ENCODE data around the gene SCN8A.
A peak's percentile ranks its signal among the peaks of the same experiment; 100 is the strongest.
"Not testable (repeated sequence)": the region's sequence is repeated elsewhere in the genome, so short reads cannot be mapped to it uniquely, and the experiment has no call there.

The SCN8A gene

DNA sequence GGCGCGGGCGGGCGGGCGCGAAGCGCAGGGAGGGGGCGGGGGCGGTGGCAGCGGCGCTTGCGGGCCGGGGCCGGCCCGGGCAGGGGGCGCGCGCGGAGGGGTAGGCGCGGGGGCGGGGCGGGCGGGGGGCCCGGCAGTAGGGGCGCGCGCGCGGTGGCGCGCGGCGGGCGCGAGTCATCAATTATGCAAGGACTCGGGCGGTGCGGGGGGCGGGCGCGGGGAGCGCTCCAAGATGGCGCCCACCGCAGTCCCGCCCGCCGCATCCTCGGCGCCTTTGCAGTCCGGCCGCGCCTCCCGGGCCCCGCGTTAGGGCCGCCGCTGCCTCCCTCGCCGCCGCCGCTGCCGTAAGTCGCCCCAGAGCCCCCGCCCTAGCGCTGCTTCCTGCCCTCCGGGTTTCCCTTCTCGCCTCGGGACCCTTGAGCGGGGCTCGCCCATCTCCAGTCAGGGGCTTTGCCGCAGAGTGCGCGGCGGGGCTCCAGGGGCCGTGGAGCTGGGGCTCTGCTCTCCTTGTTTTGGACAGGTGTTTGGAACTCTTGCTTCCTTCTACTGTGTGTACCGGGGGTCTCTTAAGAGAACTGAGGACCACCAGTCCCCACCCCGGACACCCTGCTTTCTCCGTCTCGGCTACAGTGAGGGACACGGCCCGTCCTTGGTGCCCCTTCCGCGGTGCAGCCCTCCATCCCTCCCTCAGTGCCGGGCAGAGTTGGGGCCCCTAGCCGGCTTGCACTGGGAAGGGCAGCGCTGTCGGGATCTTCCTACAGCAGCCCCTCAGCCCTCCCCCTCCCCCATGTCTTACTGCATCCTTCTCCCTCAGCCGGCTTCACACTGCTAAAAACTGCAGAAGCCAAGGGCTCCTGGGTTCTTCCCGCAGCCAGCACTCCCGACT lies at the start of gene SCN8A:
TSS of gene SCN8A (plus strand) at position 218 of the 886 bp plus-strand sequence. CDS start 71,585 bp downstream, outside the sequence.
- DNase-seq, result no peak

DNA sequence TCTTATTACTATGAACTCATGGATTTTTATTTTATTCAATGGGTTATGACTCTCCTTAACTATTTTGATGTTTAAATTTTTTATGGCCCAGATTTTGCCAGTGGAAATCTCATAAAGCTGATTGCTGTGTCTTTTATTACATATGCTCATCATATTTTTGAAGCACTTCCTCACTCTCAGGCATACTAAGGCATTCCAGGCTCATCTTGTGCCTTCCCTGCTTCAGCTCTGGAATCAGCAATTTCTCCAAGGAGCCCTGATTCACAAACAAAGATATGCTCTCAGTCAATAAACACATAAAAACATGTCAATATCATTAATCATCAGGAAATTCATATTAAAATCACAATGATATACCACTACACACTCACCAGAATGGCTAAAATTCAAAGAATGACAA lies 44.9 kb upstream of the SCN8A start:
- DNase-seq, result no peak

- DNase-seq, result no peak
Observed at GRCh38 chr12:51547606-51548005, 43.4 kb upstream of the SCN8A start.

GRCh38 chr12:51548241-51548640 lies 42.8 kb upstream of the SCN8A start:
- no peak for DNase-seq

DNA sequence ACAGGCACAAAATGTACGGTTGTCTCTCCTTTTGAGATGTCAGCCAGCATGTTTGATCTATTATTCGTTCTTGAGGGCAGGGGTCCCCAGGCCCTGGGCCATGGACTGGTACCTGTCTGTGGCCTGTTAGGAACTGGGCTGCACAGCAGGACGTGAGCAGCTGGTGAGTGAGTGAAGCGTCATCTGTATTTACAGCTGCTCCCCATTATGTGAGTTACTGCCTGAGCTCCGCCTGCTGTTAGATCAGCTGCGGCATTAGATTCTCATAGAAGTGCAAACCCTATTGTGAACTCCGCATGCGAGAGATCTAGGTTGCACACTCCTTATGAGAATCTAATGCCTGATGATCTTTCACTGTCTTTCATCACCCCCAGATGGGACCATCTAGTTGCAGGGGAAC lies 41.4 kb upstream of the SCN8A start:
- no peak for DNase-seq

DNA sequence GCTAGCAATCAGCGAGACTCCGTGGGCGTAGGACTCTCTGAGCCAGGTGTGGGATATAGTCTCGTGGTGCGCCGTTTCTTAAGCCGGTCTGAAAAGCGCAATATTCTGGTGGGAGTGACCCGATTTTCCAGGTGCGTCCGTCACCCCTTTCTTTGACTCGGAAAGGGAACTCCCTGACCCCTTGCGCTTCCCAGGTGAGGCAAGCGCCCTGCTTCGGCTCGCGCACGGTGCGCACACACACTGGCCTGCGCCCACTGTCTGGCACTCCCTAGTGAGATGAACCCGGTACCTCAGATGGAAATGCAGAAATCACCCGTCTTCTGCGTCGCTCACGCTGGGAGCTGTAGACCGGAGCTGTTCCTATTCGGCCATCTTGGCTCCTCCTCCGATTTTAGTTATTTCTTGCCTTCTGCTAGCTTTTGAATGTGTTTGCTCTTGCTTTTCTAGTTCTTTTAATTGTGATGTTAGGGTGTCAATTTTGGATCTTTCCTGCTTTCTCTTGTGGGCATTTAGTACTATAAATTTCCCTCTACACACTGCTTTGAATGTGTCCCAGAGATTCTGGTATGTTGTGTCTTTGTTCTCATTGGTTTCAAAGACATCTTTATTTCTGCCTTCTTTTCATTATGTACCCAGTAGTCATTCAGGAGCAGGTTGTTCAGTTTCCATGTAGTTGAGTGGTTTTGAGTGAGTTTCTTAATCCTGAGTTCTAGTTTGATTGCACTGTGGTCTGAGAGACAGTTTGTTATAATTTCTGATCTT lies 22.6 kb upstream of the SCN8A start:
- DNase-seq, result not testable (repeated sequence)

- no peak for DNase-seq
Observed at GRCh38 chr12:51579321-51579850, 11.6 kb upstream of the SCN8A start.

DNA sequence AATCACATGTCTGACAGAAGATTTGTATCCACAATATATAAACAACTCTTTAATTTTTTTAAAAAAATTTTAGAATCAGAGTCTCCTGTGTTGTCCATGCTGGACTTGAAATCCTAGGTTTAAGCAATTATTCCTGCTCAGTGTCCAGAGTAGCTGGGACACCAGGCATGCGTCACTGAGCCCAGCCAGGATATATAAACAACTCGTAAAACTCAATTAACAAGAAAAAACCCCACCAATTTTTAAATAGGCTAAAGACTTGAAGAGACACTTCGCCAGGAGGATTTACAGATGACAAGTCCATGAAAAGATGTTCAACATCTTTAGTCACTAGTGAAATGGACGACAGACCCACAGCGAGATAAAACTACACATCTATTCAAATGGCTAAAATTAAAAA lies 2.0 kb upstream of the SCN8A start:
- no peak for DNase-seq

DNA sequence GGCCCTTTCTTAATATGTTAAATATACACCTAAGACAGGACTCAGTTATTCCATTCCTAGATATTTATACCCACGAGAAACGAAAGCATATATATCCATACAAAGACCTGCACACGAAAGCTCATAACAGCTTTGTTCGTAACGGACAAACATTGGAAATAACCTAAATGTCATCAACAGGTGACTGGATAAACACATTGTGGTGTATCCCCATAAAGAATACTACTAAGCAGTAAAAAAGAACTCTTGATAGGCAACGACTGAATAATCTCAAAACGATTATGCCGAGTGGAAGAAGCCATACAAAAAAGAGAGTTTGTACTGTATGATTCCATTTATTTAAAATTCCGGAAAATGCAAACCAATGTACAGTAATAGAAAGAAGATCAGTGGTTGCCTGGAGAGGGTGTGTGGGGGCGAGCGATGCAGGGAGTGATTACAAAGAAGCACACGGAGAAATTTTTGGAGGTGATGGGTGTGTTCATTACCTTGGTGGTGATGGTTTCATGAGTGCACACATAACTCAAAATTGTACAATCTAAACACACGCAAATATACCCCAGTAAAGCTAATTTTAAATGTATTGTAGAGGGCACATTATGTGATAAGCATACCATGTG lies 1.4 kb upstream of the SCN8A start:
- no peak for DNase-seq

DNA sequence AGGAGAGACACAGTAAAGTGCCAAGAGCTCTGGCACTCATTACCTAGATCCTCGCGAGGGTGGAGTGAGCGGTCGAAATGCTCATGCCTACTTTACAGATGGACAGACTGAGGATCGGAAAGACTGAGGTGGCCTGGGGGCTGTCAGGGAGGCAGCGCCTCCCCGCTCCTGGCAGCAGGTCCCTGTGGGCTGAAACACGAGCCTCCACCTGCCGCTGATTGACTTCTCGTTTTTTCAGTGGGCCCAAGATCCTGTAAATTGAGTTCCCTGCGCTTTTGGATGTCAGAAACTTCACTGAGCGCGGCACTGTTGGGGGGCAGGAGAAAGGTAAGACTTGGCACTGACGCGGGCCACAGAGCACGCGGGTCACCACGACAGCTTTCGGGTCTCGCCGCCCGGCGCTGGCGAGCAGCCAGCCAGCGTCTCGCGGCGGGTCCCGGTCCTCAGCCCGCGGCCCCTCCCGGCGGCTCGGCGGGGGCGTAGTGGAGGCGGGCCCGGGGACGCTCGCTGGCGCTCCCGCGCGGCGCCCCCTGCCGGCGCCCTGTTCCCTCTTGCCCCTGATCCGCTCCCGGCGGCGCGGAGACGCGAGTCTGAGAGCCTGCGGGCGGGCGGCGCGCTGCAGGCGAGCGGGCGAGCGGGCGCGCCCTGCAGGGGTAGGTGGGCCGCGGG lies 552 bp upstream of the SCN8A start:
- DNase-seq, result peak; percentile 21

DNA sequence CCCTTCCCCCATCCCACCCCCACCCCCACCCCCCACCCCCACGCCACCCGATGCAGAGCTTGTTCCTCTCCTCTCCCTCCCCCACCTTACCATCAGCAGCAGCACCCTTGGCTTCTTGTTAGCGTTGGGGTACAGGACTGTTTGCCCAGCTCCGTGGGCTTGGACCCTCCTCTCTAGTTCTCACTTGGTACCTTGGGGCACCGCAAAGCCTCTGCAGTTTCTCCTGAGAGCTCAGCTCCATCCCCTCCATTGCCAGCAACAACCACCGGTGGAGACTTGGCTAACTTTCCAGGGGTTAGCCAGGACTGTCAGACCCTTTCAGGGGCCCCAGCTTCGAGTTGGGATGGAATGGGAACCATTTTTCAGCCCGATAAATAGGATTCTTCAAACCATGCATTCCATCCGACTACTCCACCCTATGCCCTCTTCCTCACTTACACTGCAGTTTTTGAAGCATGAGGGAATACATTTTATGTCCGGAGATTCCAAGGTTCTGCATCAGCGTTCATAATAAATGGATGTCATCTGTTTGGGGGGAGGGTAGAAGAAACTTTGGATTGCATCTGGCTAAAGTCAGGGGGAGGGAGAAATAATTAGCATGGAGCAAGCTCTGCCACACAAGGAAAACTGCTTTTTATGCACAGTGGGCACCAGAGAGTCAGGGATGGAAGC lies 1.1 kb downstream of the SCN8A start:
- no peak for DNase-seq

- no peak for DNase-seq
Observed at GRCh38 chr12:51593021-51593420, 2.0 kb downstream of the SCN8A start.

DNA sequence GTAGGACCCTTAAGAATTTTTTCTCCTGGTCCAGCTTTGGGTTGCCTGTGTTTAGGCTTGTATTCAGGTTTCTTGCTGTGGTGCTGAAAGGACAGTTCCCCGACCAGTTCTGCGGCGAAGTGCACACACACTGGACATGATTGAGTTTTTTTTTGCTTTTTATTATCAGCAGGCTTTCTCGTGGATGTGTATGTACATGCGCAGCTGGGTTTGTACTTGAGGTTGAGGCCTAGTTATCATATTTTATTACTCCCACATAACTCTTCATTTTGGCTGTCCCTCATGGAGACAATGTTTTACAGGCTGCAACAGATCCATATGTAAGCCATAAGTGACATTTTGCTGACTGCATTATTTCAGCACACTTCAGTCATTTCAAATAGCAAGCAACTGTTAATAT lies 2.5 kb downstream of the SCN8A start:
- peak; percentile 45 for DNase-seq

DNA sequence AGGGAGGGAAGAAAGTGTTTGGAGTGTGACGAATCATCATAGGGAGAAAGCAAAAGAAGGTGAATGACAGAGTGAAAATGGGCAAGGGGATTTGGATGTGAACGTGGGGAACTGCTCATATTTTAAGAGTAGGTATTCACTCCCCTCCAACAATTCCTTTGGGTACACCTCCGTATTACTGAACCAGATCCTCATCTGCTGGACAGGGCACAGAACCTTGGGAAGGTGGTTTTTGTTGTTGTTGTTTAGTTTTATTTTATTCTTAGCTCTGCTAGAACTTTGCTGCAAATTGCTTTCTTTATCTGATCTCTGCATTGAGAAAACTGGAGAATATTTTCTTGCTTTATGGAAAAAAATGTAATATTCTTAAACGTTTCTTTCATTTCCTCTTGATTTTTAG lies 7.1 kb downstream of the SCN8A start:
- DNase-seq, result no peak

- DNase-seq, result no peak
Observed at GRCh38 chr12:51600721-51601120, 9.7 kb downstream of the SCN8A start.

DNA sequence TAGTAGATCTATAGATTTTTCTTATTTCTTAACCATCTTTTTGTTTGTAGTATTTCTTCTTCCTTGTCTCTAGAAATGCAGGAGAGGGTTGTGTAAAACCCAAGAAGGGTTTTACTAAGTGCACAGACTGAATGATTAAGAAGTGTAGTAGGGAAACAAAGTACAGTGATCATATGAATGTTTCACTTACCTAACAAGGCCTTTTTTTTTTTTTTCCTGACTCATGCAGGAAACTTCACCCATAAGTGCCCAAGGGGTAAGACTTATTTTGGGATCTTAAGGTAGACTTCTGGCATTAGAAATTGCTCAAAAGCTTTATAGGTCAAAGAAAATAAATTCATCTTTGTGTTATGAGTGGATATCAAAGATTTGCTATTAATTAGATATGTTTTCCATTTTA lies 10.2 kb downstream of the SCN8A start:
- DNase-seq, result no peak

GRCh38 chr12:51605896-51606295 lies 14.9 kb downstream of the SCN8A start:
- DNase-seq, result not testable (repeated sequence)

DNA sequence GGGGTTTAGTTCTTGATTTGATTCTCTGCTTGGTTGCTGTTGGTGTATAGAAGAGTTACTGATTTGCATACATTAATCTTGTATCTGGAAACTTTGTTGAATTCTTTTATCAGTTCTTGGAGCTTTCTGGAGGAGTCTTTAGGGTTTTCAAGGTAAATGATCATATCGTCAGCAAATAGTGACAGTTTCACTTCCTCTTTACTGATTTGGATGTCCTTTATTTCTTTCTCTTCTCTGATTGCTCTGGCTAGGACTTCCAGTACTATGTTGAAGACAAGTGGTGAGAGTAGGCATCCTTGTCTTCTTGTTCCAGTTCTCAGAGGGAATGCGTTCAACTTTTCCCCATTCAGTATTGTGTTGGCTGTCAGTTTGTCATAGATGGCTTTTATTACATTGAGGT lies 16.2 kb downstream of the SCN8A start:
- peak; percentile 9 for DNase-seq

DNA sequence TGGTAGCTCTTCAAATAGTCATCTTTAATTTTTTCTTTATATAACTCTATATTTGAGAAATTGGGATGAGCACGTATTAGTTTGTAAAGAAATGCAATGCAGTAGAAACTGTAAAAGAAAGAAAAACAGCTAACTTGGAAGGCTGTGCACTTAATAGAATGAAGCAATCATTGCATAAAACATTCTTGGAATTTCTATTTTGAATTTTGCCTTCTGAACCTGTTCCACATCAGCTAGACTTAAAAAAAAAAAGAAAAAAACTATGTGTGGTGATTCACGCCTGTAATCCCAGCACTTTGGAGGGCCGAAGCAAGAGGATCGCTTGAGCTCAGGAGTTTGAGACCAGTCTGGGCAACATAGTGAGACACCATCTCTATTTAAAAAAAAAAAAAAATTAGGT lies 29.4 kb downstream of the SCN8A start:
- DNase-seq, result no peak

DNA sequence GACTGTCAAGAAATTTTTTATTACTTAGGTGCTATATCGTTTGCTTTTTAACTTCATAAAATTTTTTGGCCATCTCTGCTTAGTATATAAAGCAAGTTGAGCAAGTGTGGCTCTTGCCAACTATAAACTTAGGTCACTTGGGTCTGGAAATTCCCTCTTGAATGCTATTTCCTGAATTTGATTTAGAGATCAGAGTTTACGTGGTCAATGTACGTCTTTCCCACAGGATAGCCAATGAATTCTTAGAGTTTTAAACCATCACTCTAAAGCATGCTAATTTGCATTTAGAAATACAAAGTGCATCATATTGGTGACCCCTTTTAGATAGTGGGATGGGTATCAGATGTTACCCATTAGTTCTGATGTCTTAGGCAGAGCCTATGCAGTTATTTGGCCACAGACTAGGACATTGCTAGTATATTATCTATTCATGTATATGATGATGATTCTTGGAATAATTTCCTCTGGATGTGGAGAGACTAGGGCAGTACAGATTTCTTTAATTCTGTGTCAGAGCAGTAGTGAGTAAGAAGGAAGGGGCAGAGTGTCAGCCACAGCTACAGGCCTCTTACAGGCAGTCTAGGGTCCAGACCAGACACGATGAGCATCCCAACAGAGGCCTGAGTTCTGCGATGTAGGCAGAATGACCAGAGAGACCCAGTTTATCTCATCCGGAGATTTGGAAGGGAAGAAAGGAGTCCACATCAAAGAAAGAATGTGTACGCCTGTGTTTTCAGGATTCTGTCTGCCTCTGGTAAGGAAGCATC lies 30.3 kb downstream of the SCN8A start:
- DNase-seq, result no peak

DNA sequence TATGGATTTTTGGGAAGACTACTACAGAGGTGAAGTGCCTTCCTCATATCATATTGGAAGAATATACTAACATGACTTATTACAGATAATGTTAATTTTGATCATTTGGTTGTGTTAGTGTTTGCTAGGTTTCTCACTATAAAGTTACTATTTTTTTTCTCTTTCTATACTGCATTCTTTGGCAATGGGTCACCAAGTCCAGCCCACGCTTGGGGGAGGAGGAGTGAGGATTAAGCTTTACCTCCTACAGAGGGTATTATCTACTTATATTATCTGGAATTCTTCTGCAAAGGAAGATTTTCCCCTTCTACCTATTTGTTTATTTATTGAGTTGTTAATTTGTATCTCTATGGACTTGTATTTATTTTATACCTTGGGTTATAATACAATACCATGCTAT lies 31.5 kb downstream of the SCN8A start:
- no peak for DNase-seq

- no peak for DNase-seq
Observed at GRCh38 chr12:51625370-51625769, 34.3 kb downstream of the SCN8A start.
